GM12891 (cell line): ENCODE data around the gene ATP6V0C.

ENCODE experiments used
- PAX5 ChIP-seq: IDR thresholded peaks from 2 replicates; pipeline ENCODE4 v1.6.1; 2011; ENCODE audit warnings: low read length, moderate library complexity, mild to moderate bottlenecking; ENCODE audit not compliant: insufficient read depth, severe bottlenecking
- POLR2A ChIP-seq: IDR thresholded peaks from 2 replicates; pipeline ENCODE4 v1.6.1; 2011; ENCODE audit warnings: low read depth, low read length, control low read depth
- TAF1 ChIP-seq: IDR thresholded peaks from 2 replicates; pipeline ENCODE4 v1.6.1; 2011; ENCODE audit warnings: low read depth, low read length, control low read depth

GRCh38 chr16:2466667-2467527 lies 46.9 kb upstream of the ATP6V0C start:
- no peak for TF ChIP-seq POLR2A
- TF ChIP-seq TAF1, result no peak
- no peak for TF ChIP-seq PAX5
